Measurements from ENCODE around the gene IFNA6. TPM values are rescaled to one million over a fixed set of nuclear protein-coding genes. Genes with fewer than 3 reads are reported as not detected.

IFNA6 gene
- total and polyA plus RNA-seq, 2 of the 4 experiments (the other 2 are of a cell fraction), result not detected

DNA sequence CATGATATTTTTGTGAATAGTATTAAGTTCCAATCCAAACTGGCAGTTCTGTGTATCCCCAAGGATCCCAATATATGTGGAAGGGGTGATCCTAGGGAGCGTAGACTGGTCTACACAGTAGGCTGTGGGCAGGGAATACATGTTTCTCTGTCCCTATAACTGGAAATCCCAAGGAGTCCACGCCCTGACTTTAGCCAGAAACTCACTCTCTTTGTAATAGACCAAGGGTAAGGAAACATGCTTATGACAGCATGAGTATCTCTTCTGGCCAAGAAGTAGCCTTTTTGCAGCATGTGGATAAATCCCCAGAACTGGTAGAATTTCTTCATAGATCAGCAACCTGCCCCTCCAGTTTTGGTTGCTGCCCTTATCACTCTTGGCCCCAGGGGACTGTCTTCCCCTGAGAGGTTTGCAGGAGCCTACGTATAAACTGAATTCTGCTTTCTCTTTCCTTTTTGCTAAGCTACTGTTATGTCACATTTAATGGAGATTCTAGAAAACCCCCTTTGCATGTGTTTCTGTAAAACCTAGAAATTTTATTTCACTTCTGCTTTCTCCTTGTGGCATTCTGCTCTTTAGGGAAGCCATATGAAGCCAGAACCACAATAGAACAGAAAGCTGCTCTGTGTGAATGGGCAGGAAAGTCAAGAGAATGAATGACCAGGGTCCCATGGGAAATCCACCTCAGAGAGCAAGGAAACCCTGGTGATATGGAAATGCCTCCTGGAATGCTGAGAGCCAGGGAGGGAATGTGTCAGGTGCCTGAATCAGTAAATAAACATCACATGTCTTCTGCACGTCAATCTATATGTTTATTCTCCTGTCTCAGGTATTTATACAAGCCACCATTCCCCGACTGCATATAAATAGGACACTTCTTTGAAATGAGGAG is 31.0 kb upstream of the IFNA6 start:
- H3K79me1 ChIP-seq (ENCODE audit: low read depth in 1 of 2, low read length in 2 of 2), result no peaks in the 10 kb centered on the region
- H3K9me1 ChIP-seq (ENCODE audit: insufficient read depth, low read length), result no peaks in the 10 kb centered on the region
- no peak overlapping the region for H2AFZ ChIP-seq (replicated peaks; ENCODE audit: low read length, poor library complexity)
- H2AK9ac ChIP-seq (replicated peaks; ENCODE audit: low read depth, low read length, poor library complexity), result no peak overlapping the region
- no peak overlapping the region for H4K91ac ChIP-seq (ENCODE audit: insufficient read depth, low read depth, low read length)
- BruUV-seq (replicated peaks), result no TSS peak
- H3K23ac ChIP-seq (ENCODE audit: low read depth, low read length), result no peak overlapping the region
- no peaks in the 10 kb centered on the region for H3K9me3 ChIP-seq (ENCODE audit: control insufficient read depth, insufficient read depth, low read length)
- H3K18ac ChIP-seq (ENCODE audit: low read depth, low read length), result no peak overlapping the region
- ChIA-PET CTCF (interaction anchor here (2.4 kb wide), 1 partner anchor 14 kb away, joined by 6 read pairs; no protein-coding TSS in a partner anchor), POLR2A (ENCODE audit: unreplicated experiment) (no interaction called here)
- no peaks in the 10 kb centered on the region for H3K4me1 ChIP-seq (ENCODE audit: control insufficient read depth, insufficient read depth, low read length)
- no peaks in the 10 kb centered on the region for H4K20me1 ChIP-seq (ENCODE audit: insufficient read depth, low read length)
- no peak overlapping the region for H2BK5ac ChIP-seq (ENCODE audit: low read depth, low read length, poor library complexity, severe bottlenecking)
- H2AK5ac ChIP-seq (ENCODE audit: low read depth, low read length), result no peak overlapping the region
- ATAC-seq (ENCODE audit: low read depth) (no peak), DNase-seq (no peak)
- 0% methylated on average over 1 of the region's 5 CpGs; no CpG with 5 or more reads in 1 of the 2 experiments for WGBS, 2 experiments (ENCODE audit: extremely low coverage in 2 of 2, insufficient read length in 1 of 2)
- H3K4me3 ChIP-seq (ENCODE audit: insufficient read depth, low read depth, low read length), result no peak overlapping the region
- H2BK120ac ChIP-seq (ENCODE audit: low read depth, low read length), result no peak overlapping the region
- no peak for TF ChIP-seq RFX5 (IDR thresholded peaks at IDR 0.05; ENCODE audit: low read depth, low read length)
- TF ChIP-seq RAD21 (IDR thresholded peaks at IDR 0.05; ENCODE audit: low read length), result no peak
- no peak for TF ChIP-seq MXI1 (IDR thresholded peaks at IDR 0.05; ENCODE audit: borderline replicate concordance, low read depth, low read length)
- TF ChIP-seq CEBPB (IDR thresholded peaks at IDR 0.05; ENCODE audit: low read depth, low read length), result no peak
- no peak for TF ChIP-seq BHLHE40 (IDR thresholded peaks at IDR 0.05; ENCODE audit: low read depth, low read length)
- TF ChIP-seq SMC3 (IDR thresholded peaks at IDR 0.05; ENCODE audit: low read depth, low read length), result no peak
- no peak for TF ChIP-seq NFE2L2 (IDR thresholded peaks at IDR 0.05; ENCODE audit: low read depth, low read length)
- no peak for TF ChIP-seq RCOR1 (IDR thresholded peaks at IDR 0.05; ENCODE audit: insufficient replicate concordance, low read length)
- TF ChIP-seq FOS (IDR thresholded peaks at IDR 0.05; ENCODE audit: low read depth, low read length), result no peak
- TF ChIP-seq ELK1 (IDR thresholded peaks at IDR 0.05; ENCODE audit: borderline replicate concordance, low read depth, low read length), result no peak
- TF ChIP-seq CTCF (conservative IDR thresholded peaks at IDR 0.05; ENCODE audit: low read depth, low read length), result no peak
- TF ChIP-seq POLR2A (IDR thresholded peaks at IDR 0.05; ENCODE audit: low read depth, low read length), result no peak
- no peak for TF ChIP-seq MAFK (IDR thresholded peaks at IDR 0.05; ENCODE audit: low read depth, low read length)
- TF ChIP-seq USF2 (IDR thresholded peaks at IDR 0.05; ENCODE audit: low read depth, low read length), result no peak
- H3K27ac ChIP-seq (ENCODE audit: insufficient read depth, low read length), result no peak overlapping the region
- no peak overlapping the region for H3K14ac ChIP-seq (replicated peaks; ENCODE audit: low read depth, low read length)
- peaks cover 31% of the 10 kb centered on the region for H3K27me3 ChIP-seq (ENCODE audit: control insufficient read depth, insufficient read depth, low read length)
- H4K8ac ChIP-seq (ENCODE audit: low read depth in 2 of 2, low read length in 2 of 2), result no peak overlapping the region
- H2BK15ac ChIP-seq (ENCODE audit: low read depth, low read length), result no peak overlapping the region
- no peaks in the 10 kb centered on the region for H3K36me3 ChIP-seq (ENCODE audit: control insufficient read depth, insufficient read depth, low read length)
- in situ Hi-C loops (cut with MboI; ENCODE audit: low sequenced_read_pairs), result no loop called here
- no peak overlapping the region for H2BK20ac ChIP-seq (ENCODE audit: low read depth, low read length)
- no peak overlapping the region for H3K4ac ChIP-seq (ENCODE audit: low read depth, low read length)
- H3K56ac ChIP-seq (ENCODE audit: extremely low read depth, insufficient read depth, low read length), result no peak overlapping the region
- dilution Hi-C loops (cut with HindIII; ENCODE audit: low sequenced_read_pairs, unreplicated experiment), result no loop called here
- no peak overlapping the region for H3K9ac ChIP-seq (ENCODE audit: low read depth, low read length)
- H4K5ac ChIP-seq (ENCODE audit: low read depth, low read length), result no peak overlapping the region
- no peak overlapping the region for H3K4me2 ChIP-seq (ENCODE audit: low read depth, low read length)
- intact Hi-C loops (cut with micrococcal nuclease), result loop anchor here (5.0 kb wide), 1 partner anchor 34 kb away; no protein-coding TSS in a partner anchor

Data from IMR-90 (cell line).